C4-2B (cell line): ENCODE data around the gene GPANK1.

Experiments used
- CTCF ChIP-seq: fragments of 450-650 bp; conservative IDR thresholded peaks from 2 replicates; pipeline ENCODE4 v1.5.1; 2017; ENCODE audit warnings: mild to moderate bottlenecking
- ZFX ChIP-seq: fragments of 450-650 bp; IDR thresholded peaks from 2 replicates; pipeline ENCODE4 v1.6.1; 2017

GRCh38 chr6:31661262-31662123, 3.3 kb downstream of the GPANK1 start:
- TF ChIP-seq CTCF (no peak), ZFX (no peak)
